Peyer's patch (tissue), 4 donors: ENCODE results near the gene NEXMIF. TPM values are rescaled to one million over a fixed set of nuclear protein-coding genes. Genes with fewer than 3 reads are reported as not detected.

ENCODE experiments used
- DNase-seq, 3 donors: peaks; one replicate each; pipeline ENCODE4 v3.0.0-alpha.2; 2017 to 2019
- H3K27ac ChIP-seq, 4 donors: fragments of 200-600 bp; sonication (generic); one replicate each; pipeline ENCODE4 v1.5.1; 2016 to 2019
- H3K27me3 ChIP-seq, 2 donors: fragments of 200-600 bp; sonication (generic); one replicate each; pipeline ENCODE4 v1.5.1; 2019
- H3K36me3 ChIP-seq, 3 donors: fragments of 200-600 bp; sonication (generic); one replicate each; pipeline ENCODE4 v1.5.1; 2016 to 2019
- H3K4me1 ChIP-seq, 4 donors: fragments of 200-600 bp; sonication (generic); one replicate each; pipeline ENCODE4 v1.5.1; 2016 to 2019
- H3K4me3 ChIP-seq, 4 donors: fragments of 200-600 bp; sonication (generic); 1 replicate in 3 of 4; 2 replicates in 1 of 4; pipeline ENCODE4 v1.5.1; 2016 to 2019; ENCODE audit warnings: mild to moderate bottlenecking in 1 of 4
- H3K9me3 ChIP-seq, 4 donors: fragments of 200-600 bp; sonication (generic); one replicate each; pipeline ENCODE4 v1.5.1; 2016 to 2019; ENCODE audit warnings: mild to moderate bottlenecking in 1 of 4
- POLR2A ChIP-seq, 2 donors: fragments of 450-650 bp; IDR thresholded peaks; one replicate each; pipeline ENCODE4 v1.5.1; 2017; ENCODE audit warnings: antibody characterized with exemption in 2 of 2, mild to moderate bottlenecking in 2 of 2, moderate library complexity in 2 of 2
- total RNA-seq, 4 donors: library from RNA; depleted of rRNA; stranded (reverse); fragments of >200 nt; gene quantifications; one replicate each; pipeline ENCODE4 v1.1.0, GENCODE V29; 2016
- TF ChIP-seq, protein P1 (sequence below), 6 experiments: fragments of 450-650 bp in 4 of 6; fragments of 200-600 bp in 2 of 6; sonication (generic) in 1 of 6; IDR thresholded peaks; one replicate each; pipeline ENCODE4 v1.5.1; 2017 to 2019; ENCODE audit warnings: antibody characterized with exemption in 6 of 6, mild to moderate bottlenecking in 3 of 6, moderate library complexity in 1 of 6

The NEXMIF gene
- total RNA-seq, 4 donors from 2014 or later: 0.38 to 0.83 (median 0.40) TPM; not detected in 1

DNA sequence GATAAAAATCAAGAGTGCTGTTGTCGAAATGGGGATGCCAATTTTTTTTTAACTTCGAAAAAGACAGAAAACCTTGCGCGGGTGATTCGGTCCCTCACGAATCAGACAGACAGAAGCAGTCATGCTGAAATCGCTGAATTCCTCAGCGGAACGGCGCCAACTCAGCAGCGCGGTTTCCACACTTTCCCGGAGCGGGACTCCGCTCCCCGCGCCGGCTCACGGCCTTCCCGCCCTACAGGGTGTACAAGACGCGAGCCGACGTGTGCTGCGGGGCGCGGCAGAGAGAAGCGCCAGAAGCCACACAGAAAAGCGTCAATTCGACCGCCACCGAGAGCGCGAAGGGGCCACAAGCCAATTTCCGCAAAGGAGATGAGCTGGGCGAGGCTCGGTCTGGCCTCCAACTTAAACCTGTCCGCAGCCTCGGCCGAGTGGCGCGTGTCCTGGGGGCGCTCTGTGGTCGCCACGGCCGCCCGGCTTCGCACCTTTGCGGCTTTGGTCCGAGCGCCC, 1.3 kb downstream of the NEXMIF start:
- Histone ChIP-seq H3K4me1 (no peaks in the 10 kb centered on the region), H3K27me3 (no peaks in the 10 kb centered on the region), H3K9me3 (no peaks in the 10 kb centered on the region), H3K27ac (peak overlapping the region; percentile 39 to 72 (median 59)), H3K4me3 (peak overlapping the region; percentile 40 to 51 (median 46)), H3K36me3 (no peaks in the 10 kb centered on the region)
- DNase-seq: peak in 2 of 3 donors; percentile 17 to 46
- TF ChIP-seq POLR2A (IDR thresholded peaks at IDR 0.05): no peak
- TF ChIP-seq, protein P1, sequence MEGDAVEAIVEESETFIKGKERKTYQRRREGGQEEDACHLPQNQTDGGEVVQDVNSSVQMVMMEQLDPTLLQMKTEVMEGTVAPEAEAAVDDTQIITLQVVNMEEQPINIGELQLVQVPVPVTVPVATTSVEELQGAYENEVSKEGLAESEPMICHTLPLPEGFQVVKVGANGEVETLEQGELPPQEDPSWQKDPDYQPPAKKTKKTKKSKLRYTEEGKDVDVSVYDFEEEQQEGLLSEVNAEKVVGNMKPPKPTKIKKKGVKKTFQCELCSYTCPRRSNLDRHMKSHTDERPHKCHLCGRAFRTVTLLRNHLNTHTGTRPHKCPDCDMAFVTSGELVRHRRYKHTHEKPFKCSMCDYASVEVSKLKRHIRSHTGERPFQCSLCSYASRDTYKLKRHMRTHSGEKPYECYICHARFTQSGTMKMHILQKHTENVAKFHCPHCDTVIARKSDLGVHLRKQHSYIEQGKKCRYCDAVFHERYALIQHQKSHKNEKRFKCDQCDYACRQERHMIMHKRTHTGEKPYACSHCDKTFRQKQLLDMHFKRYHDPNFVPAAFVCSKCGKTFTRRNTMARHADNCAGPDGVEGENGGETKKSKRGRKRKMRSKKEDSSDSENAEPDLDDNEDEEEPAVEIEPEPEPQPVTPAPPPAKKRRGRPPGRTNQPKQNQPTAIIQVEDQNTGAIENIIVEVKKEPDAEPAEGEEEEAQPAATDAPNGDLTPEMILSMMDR (IDR thresholded peaks at IDR 0.05): no peak

GRCh38 chrX:74922922-74923543, 2.2 kb downstream of the NEXMIF start:
- H3K27me3 ChIP-seq: no peaks in the 10 kb centered on the region
- H3K9me3 ChIP-seq: no peaks in the 10 kb centered on the region
- no peaks in the 10 kb centered on the region for H3K36me3 ChIP-seq
- no peak for TF ChIP-seq POLR2A (IDR thresholded peaks at IDR 0.05)
- TF ChIP-seq, protein P1 (IDR thresholded peaks at IDR 0.05): no peak
- no peak for DNase-seq
- no peak overlapping the region for H3K27ac ChIP-seq
- H3K4me1 ChIP-seq: no peaks in the 10 kb centered on the region
- H3K4me3 ChIP-seq: no peak overlapping the region

- Histone ChIP-seq H3K4me3 (no peak overlapping the region), H3K36me3 (no peaks in the 10 kb centered on the region), H3K4me1 (no peaks in the 10 kb centered on the region), H3K27ac (no peak overlapping the region), H3K27me3 (no peaks in the 10 kb centered on the region), H3K9me3 (no peaks in the 10 kb centered on the region)
- TF ChIP-seq POLR2A (IDR thresholded peaks at IDR 0.05): no peak
- TF ChIP-seq, protein P1 (IDR thresholded peaks at IDR 0.05): no peak
- no peak for DNase-seq
Observed at GRCh38 chrX:74911494-74911893, 13.8 kb downstream of the NEXMIF start.

DNA sequence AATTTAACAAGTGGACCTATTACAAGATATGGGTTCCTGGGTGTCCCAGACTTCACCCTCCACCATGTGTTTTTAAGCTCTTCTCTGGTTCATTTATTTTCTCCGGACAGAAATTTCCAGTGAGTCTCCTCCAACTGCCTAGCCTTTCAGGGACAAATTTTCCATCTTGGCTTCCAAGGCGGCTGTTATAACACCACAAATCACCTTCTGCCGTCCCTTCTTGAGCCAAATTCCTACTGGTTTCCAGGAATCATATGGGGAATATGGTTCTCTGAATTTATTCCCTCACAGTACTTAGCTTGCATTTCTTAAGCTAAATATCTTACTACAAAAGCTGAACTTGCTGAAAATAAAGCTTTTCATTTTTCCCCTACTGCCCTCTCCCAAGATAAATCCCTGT, 18.8 kb downstream of the NEXMIF start:
- Histone ChIP-seq H3K27me3 (no peaks in the 10 kb centered on the region), H3K4me3 (no peak overlapping the region), H3K9me3 (no peaks in the 10 kb centered on the region), H3K4me1 (no peaks in the 10 kb centered on the region), H3K27ac (no peak overlapping the region), H3K36me3 (no peaks in the 10 kb centered on the region)
- DNase-seq: no peak
- TF ChIP-seq, protein P1 (IDR thresholded peaks at IDR 0.05): no peak
- no peak for TF ChIP-seq POLR2A (IDR thresholded peaks at IDR 0.05)

DNA sequence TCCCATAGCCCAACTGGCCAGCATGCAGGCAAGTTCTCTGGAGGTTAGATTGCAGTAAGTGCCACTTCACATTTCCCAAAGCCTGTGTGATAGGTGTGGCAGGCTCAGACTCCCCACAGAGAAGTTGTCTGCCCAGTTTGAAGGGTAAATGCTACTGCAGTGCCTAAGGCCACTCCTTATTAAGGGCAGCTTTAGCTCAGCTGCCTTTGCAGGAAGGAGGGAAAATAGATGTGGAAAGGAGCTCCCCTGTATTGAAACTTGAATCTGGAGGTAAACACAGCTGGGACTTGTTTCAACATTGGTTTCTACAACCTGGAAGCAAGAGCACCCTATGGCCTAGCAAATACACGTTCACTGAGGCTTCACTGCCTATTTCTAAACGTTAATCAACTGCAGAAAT, 22.4 kb downstream of the NEXMIF start:
- Histone ChIP-seq H3K27ac (no peak overlapping the region), H3K27me3 (no peaks in the 10 kb centered on the region), H3K9me3 (no peaks in the 10 kb centered on the region), H3K4me1 (no peaks in the 10 kb centered on the region), H3K4me3 (no peak overlapping the region), H3K36me3 (no peaks in the 10 kb centered on the region)
- DNase-seq: no peak
- TF ChIP-seq, protein P1 (IDR thresholded peaks at IDR 0.05): no peak
- TF ChIP-seq POLR2A (IDR thresholded peaks at IDR 0.05): no peak
